Smooth muscle cell (in vitro differentiated cells): ENCODE measurements around the gene CCDC174. TPM values are rescaled to one million over a fixed set of nuclear protein-coding genes. Genes with fewer than 3 reads are reported as not detected.

Experiments
- DNase-seq: peaks from one replicate; lab custom pipeline; 2025; ENCODE audit not compliant: unreplicated experiment; lab: John Stamatoyannopoulos, UW
- H2AFZ ChIP-seq: fragments of 200-600 bp; sonication (generic); 2 replicates; pipeline ENCODE4 v1.6.0; 2016; ENCODE audit warnings: antibody characterized with exemption, low read depth, mild to moderate bottlenecking
- H3F3A ChIP-seq: fragments of 200-600 bp; sonication (generic); 2 replicates; pipeline ENCODE4 v1.6.0; 2017; ENCODE audit warnings: antibody characterized with exemption, low read depth
- H3K27ac ChIP-seq: fragments of 200-600 bp; sonication (generic); 2 replicates; pipeline ENCODE4 v1.5.1; 2016; ENCODE audit warnings: low read depth, mild to moderate bottlenecking
- H3K27me3 ChIP-seq: fragments of 200-600 bp; sonication (generic); 2 replicates; pipeline ENCODE4 v1.6.1; 2016; ENCODE audit warnings: low read depth, mild to moderate bottlenecking
- H3K36me3 ChIP-seq: fragments of 200-600 bp; sonication (generic); 2 replicates; pipeline ENCODE4 v1.5.1; 2016; ENCODE audit warnings: low read depth
- H3K4me1 ChIP-seq: fragments of 200-600 bp; sonication (generic); 2 replicates; pipeline ENCODE4 v1.5.1; 2016; ENCODE audit warnings: low read depth
- H3K4me2 ChIP-seq: fragments of 200-600 bp; sonication (generic); 2 replicates; pipeline ENCODE4 v1.6.0; 2016; ENCODE audit warnings: mild to moderate bottlenecking
- H3K4me3 ChIP-seq: fragments of 200-600 bp; sonication (generic); 2 replicates; pipeline ENCODE4 v1.5.1; 2016; ENCODE audit warnings: mild to moderate bottlenecking
- H3K79me2 ChIP-seq: fragments of 200-600 bp; sonication (generic); 2 replicates; pipeline ENCODE4 v1.6.0; 2016; ENCODE audit warnings: low read depth, mild to moderate bottlenecking
- H3K9ac ChIP-seq: fragments of 200-600 bp; sonication (generic); 2 replicates; pipeline ENCODE4 v1.6.0; 2016; ENCODE audit warnings: low read depth
- H3K9me3 ChIP-seq: fragments of 200-600 bp; sonication (generic); replicated peaks from 2 replicates; pipeline ENCODE4 v1.5.1; 2016; ENCODE audit warnings: low read depth
- H4K20me1 ChIP-seq: fragments of 200-600 bp; sonication (generic); 2 replicates; pipeline ENCODE4 v1.6.0; 2016; ENCODE audit warnings: low read depth
- WGBS: methylation state at CpG from one replicate; pipeline ENCODE4 v1.1.7; 2016; ENCODE audit warnings: low lambda C conversion rate; 5-methylcytosine and 5-hydroxymethylcytosine counted together
- polyA plus RNA-seq: library from polyadenylated mRNA; unstranded; fragments of >200 nt; fragmentation: Nextera tagmentation; extraction: Ambion mirVana; gene quantifications from 2 replicates; pipeline ENCODE4 v1.2.1, GENCODE V29; 2016
- total RNA-seq: library from RNA; depleted of rRNA; stranded (reverse); fragments of >200 nt; gene quantifications from 2 replicates; pipeline ENCODE4 v1.2.3, GENCODE V29; 2014
- TF ChIP-seq, protein P1 (sequence below): fragments of 200-600 bp; sonication (generic); IDR thresholded peaks from 2 replicates; pipeline ENCODE4 v1.5.1; 2017; ENCODE audit warnings: borderline replicate concordance, mild to moderate bottlenecking, antibody characterized with exemption; ENCODE audit not compliant: insufficient read depth, poor library complexity, severe bottlenecking

CCDC174 gene
- total and polyA plus RNA-seq, 2 experiments from 2014 or later = 9.7 to 20.5 TPM

- H3K4me1 ChIP-seq = no peaks in the 10 kb centered on the region
- no peak for DNase-seq
- H3K4me3 ChIP-seq = no peak within 1 kb of the TSS
- H3K4me2 ChIP-seq = no peak within 1 kb of the TSS
- H3K27me3 ChIP-seq = no peaks in the 10 kb centered on the region
- no peaks in the 10 kb centered on the region for H3K9me3 ChIP-seq
- H4K20me1 ChIP-seq = no peaks in the 10 kb centered on the region
- H3F3A ChIP-seq = peaks cover 8% of the 10 kb centered on the region
- TF ChIP-seq, protein P1, sequence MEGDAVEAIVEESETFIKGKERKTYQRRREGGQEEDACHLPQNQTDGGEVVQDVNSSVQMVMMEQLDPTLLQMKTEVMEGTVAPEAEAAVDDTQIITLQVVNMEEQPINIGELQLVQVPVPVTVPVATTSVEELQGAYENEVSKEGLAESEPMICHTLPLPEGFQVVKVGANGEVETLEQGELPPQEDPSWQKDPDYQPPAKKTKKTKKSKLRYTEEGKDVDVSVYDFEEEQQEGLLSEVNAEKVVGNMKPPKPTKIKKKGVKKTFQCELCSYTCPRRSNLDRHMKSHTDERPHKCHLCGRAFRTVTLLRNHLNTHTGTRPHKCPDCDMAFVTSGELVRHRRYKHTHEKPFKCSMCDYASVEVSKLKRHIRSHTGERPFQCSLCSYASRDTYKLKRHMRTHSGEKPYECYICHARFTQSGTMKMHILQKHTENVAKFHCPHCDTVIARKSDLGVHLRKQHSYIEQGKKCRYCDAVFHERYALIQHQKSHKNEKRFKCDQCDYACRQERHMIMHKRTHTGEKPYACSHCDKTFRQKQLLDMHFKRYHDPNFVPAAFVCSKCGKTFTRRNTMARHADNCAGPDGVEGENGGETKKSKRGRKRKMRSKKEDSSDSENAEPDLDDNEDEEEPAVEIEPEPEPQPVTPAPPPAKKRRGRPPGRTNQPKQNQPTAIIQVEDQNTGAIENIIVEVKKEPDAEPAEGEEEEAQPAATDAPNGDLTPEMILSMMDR = no peak
- peaks cover 9% of the 10 kb centered on the region for H3K36me3 ChIP-seq
- no peak within 1 kb of the TSS for H3K27ac ChIP-seq
- no peaks in the 10 kb centered on the region for H3K79me2 ChIP-seq
- H3K9ac ChIP-seq = no peak within 1 kb of the TSS
- 90% methylated on average over 7 of the region's 7 CpGs for WGBS
- no peak within 1 kb of the TSS for H2AFZ ChIP-seq
These were observed 23.3 kb downstream of the CCDC174 start, which contains the start of gene C3orf20 for GRCh38 chr3:14674841-14675240. TSS of gene C3orf20 (plus strand) at chr3:14675141. CDS start at chr3:14682714, 7,573 bp downstream.

GRCh38 chr3:14676881-14677280 is 25.3 kb downstream of the CCDC174 start:
- Histone ChIP-seq H2AFZ (no peak overlapping the region), H3K36me3 (no peaks in the 10 kb centered on the region), H3K9ac (no peak overlapping the region), H3K4me3 (no peak overlapping the region), H3F3A (peaks cover 8% of the 10 kb centered on the region), H3K4me1 (no peaks in the 10 kb centered on the region), H4K20me1 (no peaks in the 10 kb centered on the region), H3K27me3 (no peaks in the 10 kb centered on the region), H3K27ac (no peak overlapping the region), H3K4me2 (no peak overlapping the region), H3K79me2 (no peaks in the 10 kb centered on the region), H3K9me3 (no peaks in the 10 kb centered on the region)
- WGBS = 65% methylated on average over 4 of the region's 4 CpGs
- TF ChIP-seq, protein P1 = no peak
- DNase-seq = no peak

DNA sequence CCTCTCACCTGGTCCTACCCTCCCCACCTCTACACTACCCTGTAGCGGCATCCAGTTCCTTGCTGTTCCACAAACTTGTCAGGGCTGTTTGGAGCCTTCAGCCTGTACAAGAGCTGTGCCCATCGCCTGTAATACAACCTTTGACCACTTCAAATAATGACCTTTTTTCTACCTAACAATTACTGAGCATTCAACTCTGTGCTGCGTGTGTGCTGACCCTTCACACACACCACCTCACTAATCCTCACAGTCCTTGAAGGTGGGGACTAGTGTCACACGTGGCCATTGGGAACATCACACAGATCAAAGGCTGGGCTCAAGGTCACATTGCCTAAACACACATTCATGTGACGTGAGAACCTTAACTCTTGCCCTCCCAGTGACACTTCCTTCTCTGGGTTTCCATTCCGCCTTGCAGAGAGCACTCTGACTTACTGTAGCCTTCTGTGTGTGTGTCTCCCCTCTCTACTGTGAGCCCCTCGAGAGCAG is 26.5 kb downstream of the CCDC174 start:
- Histone ChIP-seq H3K4me1 (no peaks in the 10 kb centered on the region), H2AFZ (no peak overlapping the region), H3K27me3 (no peaks in the 10 kb centered on the region), H3K4me2 (no peak overlapping the region), H3K79me2 (no peaks in the 10 kb centered on the region), H3K27ac (no peak overlapping the region), H3K36me3 (no peaks in the 10 kb centered on the region), H3F3A (no peaks in the 10 kb centered on the region), H3K9ac (no peak overlapping the region), H3K9me3 (no peaks in the 10 kb centered on the region), H3K4me3 (no peak overlapping the region), H4K20me1 (no peaks in the 10 kb centered on the region)
- no peak for DNase-seq
- 69% methylated on average over 7 of the region's 7 CpGs for WGBS
- TF ChIP-seq, protein P1 = no peak

DNA sequence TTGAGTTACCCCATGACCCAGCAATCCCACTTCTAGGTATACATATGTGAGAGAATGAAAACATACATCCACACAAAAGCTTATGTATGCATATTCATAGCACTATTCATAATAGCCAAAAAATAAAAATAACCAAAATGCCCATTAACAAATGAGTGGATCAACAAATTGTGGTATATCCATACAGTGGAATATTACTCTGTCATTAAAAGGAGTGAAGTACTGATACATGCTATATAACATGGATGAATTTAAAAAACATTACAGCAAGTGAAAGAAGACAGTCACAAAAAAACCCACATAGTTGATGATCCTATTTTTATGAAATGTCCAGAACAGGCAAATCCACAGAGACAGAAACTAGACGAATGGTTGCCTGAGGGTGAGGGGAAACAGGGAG is 28.6 kb downstream of the CCDC174 start:
- Histone ChIP-seq H3K9ac (no peak overlapping the region), H3F3A (no peaks in the 10 kb centered on the region), H3K79me2 (no peaks in the 10 kb centered on the region), H3K4me3 (no peak overlapping the region), H2AFZ (no peak overlapping the region), H4K20me1 (no peaks in the 10 kb centered on the region), H3K4me1 (no peaks in the 10 kb centered on the region), H3K4me2 (no peak overlapping the region), H3K36me3 (no peaks in the 10 kb centered on the region), H3K9me3 (no peaks in the 10 kb centered on the region), H3K27ac (no peak overlapping the region), H3K27me3 (no peaks in the 10 kb centered on the region)
- 100% methylated on average over 1 of the region's 1 CpG for WGBS
- DNase-seq = no peak
- TF ChIP-seq, protein P1 = no peak
